ENCODE results near the gene UCN2.
A peak's percentile ranks its signal among the peaks of the same experiment; 100 is the strongest.
"Not testable (repeated sequence)": the region's sequence is repeated elsewhere in the genome, so short reads cannot be mapped to it uniquely, and the experiment has no call there.

UCN2 gene

GRCh38 chr3:48562367-48563095 lies 1.1 kb downstream of the UCN2 start:
- Histone ChIP-seq H3K27me3 (ENCODE audit: low read depth) (no peaks in the 10 kb centered on the region), H3K9me3 (no peaks in the 10 kb centered on the region), H3K4me1 (peaks cover 5% of the 10 kb centered on the region), H3K4me3 (no peak overlapping the region), H3K36me3 (replicated peaks) (no peaks in the 10 kb centered on the region)
- in situ Hi-C loops (cut with MboI; ENCODE audit: low sequenced_read_pairs), result no loop called here
- no peak for DNase-seq (ENCODE audit: low spot score in 2 of 2)

GRCh38 chr3:48561045-48561736 lies 2.4 kb downstream of the UCN2 start:
- Histone ChIP-seq H3K36me3 (replicated peaks) (no peaks in the 10 kb centered on the region), H3K4me3 (no peak overlapping the region), H3K4me1 (peaks cover 8% of the 10 kb centered on the region), H3K9me3 (no peaks in the 10 kb centered on the region), H3K27me3 (ENCODE audit: low read depth) (no peaks in the 10 kb centered on the region)
- DNase-seq (ENCODE audit: low spot score in 2 of 2), result peak in 1 of 2 experiments; percentile 66
- in situ Hi-C loops (cut with MboI; ENCODE audit: low sequenced_read_pairs), result no loop called here

- Histone ChIP-seq H3K4me3 (no peak overlapping the region), H3K9me3 (no peaks in the 10 kb centered on the region), H3K36me3 (replicated peaks) (no peaks in the 10 kb centered on the region), H3K4me1 (peaks cover 8% of the 10 kb centered on the region), H3K27me3 (ENCODE audit: low read depth) (no peaks in the 10 kb centered on the region)
- in situ Hi-C loops (cut with MboI; ENCODE audit: low sequenced_read_pairs), result no loop called here
- no peak for DNase-seq (ENCODE audit: low spot score in 2 of 2)
These were observed 2.9 kb downstream of the UCN2 start for GRCh38 chr3:48560648-48561018.

DNA sequence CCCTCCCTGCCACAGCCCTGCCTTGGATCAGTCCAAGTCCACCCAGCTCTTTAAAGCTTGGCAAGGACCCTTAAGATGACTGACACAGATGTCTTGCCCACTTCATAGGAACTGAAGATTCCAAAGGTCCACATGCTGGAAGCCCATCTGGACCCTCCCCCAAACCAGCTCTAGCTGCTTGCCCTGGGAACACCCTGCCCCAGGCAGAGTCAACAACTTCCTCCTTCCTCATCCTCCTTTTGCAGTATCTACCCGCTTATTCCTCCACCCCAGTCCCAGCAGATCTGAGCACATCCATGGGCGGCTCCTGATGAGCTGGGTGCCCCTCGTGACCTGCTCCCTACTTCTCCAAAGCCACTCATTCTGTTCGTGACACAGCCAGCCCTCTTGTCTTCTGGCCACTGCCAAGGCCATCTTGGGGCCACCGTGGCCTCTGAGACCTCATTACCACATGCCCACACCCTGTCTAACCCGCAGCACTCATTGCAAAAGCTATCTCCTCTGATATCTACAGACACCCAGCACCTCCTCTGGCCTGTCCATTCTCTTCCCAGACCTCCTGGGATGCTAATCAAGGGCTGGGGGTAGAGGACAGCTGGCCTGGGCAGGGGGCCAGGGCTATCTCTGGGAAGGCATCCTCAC lies 5.0 kb downstream of the UCN2 start:
- H3K4me1 ChIP-seq, result peaks cover 8% of the 10 kb centered on the region
- in situ Hi-C loops (cut with MboI; ENCODE audit: low sequenced_read_pairs), result no loop called here
- no peak for DNase-seq (ENCODE audit: low spot score in 2 of 2)
- H3K4me3 ChIP-seq, result no peak overlapping the region
- H3K27me3 ChIP-seq (ENCODE audit: low read depth), result no peaks in the 10 kb centered on the region
- no peaks in the 10 kb centered on the region for H3K9me3 ChIP-seq
- H3K36me3 ChIP-seq (replicated peaks), result no peaks in the 10 kb centered on the region

DNA sequence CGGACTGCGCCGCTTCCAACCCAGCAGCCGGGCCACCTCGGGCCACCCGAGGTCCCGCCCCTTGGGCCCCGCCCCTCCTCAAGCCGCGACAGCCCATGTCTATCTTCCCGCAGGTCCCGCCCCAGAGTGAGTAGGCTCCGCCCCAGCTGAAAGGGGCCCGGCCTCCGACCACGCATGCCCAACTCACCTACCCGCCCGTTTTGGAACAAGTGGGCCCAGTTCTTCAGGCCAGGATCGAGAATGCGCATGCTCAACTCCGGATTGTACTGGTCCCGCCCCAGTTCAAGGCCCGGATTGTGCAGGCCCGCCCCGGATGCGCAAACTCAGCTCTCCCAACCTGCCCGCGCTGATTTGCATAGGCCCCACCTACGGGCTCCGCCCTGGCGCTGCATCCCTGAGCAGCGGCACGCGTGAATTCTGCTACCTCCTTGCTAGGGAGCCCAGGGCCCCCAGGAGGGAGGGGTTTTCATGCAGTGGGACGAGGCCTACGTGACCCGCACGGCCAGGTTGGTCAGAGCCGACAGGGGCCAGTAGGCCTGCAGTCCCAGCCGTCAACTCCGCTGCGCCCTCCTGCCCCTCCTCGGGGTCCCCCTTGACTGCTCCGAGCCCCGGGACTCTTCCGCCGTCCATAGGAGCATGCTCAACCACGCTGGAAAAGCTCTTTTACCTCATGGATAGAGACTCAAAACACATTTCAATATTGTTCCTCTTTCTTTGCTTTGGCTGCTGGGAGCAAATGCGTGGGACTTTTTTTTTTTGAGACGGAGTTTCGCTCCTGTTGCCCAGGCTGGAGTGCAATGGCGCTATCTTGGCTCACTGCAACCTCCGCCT lies 6.6 kb downstream of the UCN2 start, which contains the start of gene PFKFB4:
PFKFB4 (minus strand) TSS at position 8 of the 831 bp plus-strand sequence. CDS start 26 bp downstream, outside the sequence.
- H3K36me3 ChIP-seq (replicated peaks), result no peaks in the 10 kb centered on the region
- in situ Hi-C loops (cut with MboI; ENCODE audit: low sequenced_read_pairs), result no loop called here
- DNase-seq (ENCODE audit: low spot score in 2 of 2), result peak; percentile 97 to 99
- no peaks in the 10 kb centered on the region for H3K9me3 ChIP-seq
- H3K4me1 ChIP-seq, result peaks cover 8% of the 10 kb centered on the region
- H3K27me3 ChIP-seq (ENCODE audit: low read depth), result no peaks in the 10 kb centered on the region
- H3K4me3 ChIP-seq, result peak within 1 kb of the TSS; percentile 52

DNA sequence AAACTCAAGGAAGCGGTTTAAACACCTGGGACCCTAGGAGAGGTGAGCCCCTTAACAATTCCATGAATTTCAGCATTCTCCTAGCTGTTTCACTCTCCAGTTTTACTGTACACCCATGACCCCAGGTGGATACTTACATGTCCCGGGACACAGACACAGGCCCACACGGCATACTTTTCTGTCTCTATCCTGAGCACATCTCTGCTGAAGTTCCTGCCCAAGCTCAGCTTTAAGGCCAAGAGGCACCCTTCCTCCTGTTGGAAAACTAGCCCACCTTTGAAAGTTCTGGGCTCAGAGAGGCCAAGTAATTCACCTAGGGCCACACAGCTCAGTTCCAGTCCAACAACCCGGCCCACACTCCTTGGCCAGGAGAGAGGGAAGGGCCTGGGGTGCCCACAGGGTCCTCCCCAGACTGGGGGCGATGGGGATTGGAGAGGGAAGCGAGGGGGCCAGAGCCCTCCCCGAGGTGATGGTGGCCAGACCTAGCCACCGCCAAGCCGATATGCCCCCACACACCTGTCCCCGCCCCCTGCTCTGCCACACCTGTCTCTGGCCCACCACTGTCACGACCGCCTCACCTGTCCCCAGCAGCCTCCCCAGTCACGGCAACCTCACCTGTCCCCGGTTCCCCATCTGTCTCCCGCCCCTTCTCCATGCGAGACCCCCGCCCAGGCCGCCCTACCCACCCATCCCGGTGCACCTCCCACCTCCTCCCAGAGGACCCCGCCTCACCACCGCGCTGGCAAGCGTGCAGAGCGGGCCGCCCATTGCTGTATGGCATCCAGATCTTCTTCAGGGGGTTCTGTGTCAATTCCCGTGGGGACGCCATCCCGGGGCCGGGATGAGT lies 7.4 kb downstream of the UCN2 start:
- no peaks in the 10 kb centered on the region for H3K9me3 ChIP-seq
- H3K27me3 ChIP-seq (ENCODE audit: low read depth), result no peaks in the 10 kb centered on the region
- no peaks in the 10 kb centered on the region for H3K36me3 ChIP-seq (replicated peaks)
- in situ Hi-C loops (cut with MboI; ENCODE audit: low sequenced_read_pairs), result no loop called here
- H3K4me3 ChIP-seq, result peak overlapping the region; percentile 52
- no peak for DNase-seq (ENCODE audit: low spot score in 2 of 2)
- H3K4me1 ChIP-seq, result peaks cover 8% of the 10 kb centered on the region

DNA sequence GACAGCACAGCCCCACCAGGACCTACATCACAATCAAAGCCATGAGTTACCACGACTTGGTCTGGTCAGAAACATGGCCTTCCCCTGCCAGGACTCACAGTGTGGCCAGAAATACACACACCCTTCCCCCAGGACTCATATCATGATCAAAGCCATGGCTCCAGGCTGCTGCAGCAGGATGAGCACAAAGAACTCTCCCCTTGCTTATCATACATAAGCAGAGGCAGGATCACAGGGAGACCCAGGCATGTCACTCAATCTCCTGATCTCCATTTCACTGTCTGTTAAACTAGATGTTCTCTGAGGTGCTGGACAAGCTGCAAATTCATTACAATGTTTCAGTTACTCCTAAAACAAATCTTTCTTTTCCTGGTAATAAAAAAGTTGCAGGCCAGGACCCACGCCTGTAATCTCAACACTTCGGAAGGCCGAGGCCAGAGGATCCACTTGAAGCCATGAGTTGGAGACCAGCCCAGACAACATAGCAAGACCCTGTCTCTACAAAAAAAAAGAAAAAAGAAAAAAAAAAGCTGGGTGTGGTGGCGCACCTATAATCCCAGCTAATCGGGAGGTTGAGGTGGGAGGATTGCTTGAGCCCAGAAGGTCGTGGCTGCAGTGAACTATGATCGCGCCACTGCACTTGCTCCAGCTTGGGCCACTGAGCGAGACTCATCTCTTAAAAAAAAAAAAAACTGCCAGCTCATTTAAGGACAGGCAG lies 8.2 kb downstream of the UCN2 start:
- no peaks in the 10 kb centered on the region for H3K9me3 ChIP-seq
- H3K36me3 ChIP-seq (replicated peaks), result no peaks in the 10 kb centered on the region
- no peaks in the 10 kb centered on the region for H3K27me3 ChIP-seq (ENCODE audit: low read depth)
- in situ Hi-C loops (cut with MboI; ENCODE audit: low sequenced_read_pairs), result no loop called here
- DNase-seq (ENCODE audit: low spot score in 2 of 2), result no peak
- no peak overlapping the region for H3K4me3 ChIP-seq
- H3K4me1 ChIP-seq, result peaks cover 8% of the 10 kb centered on the region

- DNase-seq (ENCODE audit: low spot score in 2 of 2), result no peak
- Histone ChIP-seq H3K4me1 (peaks cover 8% of the 10 kb centered on the region), H3K9me3 (no peaks in the 10 kb centered on the region), H3K36me3 (replicated peaks) (no peaks in the 10 kb centered on the region), H3K4me3 (no peak overlapping the region), H3K27me3 (ENCODE audit: low read depth) (no peaks in the 10 kb centered on the region)
- in situ Hi-C loops (cut with MboI; ENCODE audit: low sequenced_read_pairs), result no loop called here
These were observed 9.4 kb downstream of the UCN2 start for GRCh38 chr3:48553886-48554845.

DNA sequence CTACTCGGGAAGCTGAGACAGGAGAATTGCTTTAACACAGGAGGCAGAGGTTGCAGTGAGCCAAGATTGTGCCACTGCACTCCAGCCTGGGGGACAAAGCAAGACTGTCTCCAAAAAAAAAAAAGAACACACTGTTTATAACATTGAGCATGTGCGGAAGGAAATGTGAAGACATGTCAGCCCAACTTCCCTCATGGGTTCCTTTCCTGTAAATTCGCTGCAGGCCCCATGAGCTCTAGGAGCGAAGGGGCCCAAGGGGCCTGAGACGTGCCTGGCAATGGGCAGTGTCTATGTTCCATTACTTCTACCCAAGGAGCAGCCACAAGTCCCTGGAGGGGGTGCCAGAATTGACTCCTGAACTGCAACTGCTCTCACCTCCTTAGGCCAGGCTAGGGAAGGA lies 10.2 kb downstream of the UCN2 start:
- in situ Hi-C loops (cut with MboI; ENCODE audit: low sequenced_read_pairs), result no loop called here
- DNase-seq (ENCODE audit: low spot score in 2 of 2), result no peak
- Histone ChIP-seq H3K36me3 (replicated peaks) (no peaks in the 10 kb centered on the region), H3K9me3 (no peaks in the 10 kb centered on the region), H3K4me1 (peaks cover 8% of the 10 kb centered on the region), H3K27me3 (ENCODE audit: low read depth) (no peaks in the 10 kb centered on the region), H3K4me3 (no peak overlapping the region)

- Histone ChIP-seq H3K27me3 (ENCODE audit: low read depth) (no peaks in the 10 kb centered on the region), H3K4me1 (peaks cover 1% of the 10 kb centered on the region), H3K36me3 (replicated peaks) (no peaks in the 10 kb centered on the region), H3K4me3 (no peak overlapping the region), H3K9me3 (no peaks in the 10 kb centered on the region)
- in situ Hi-C loops (cut with MboI; ENCODE audit: low sequenced_read_pairs), result no loop called here
- no peak for DNase-seq (ENCODE audit: low spot score in 2 of 2)
These were observed 11.2 kb downstream of the UCN2 start for GRCh38 chr3:48552111-48552951.

GRCh38 chr3:48551651-48552050 lies 11.9 kb downstream of the UCN2 start:
- H3K4me1 ChIP-seq; H3K9me3 ChIP-seq; H3K27me3 ChIP-seq (ENCODE audit: low read depth); H3K36me3 ChIP-seq (replicated peaks); H3K4me3 ChIP-seq; in situ Hi-C loops (cut with MboI; ENCODE audit: low sequenced_read_pairs); DNase-seq (ENCODE audit: low spot score in 2 of 2): not testable (repeated sequence)
